SK-N-SH treated with all-trans-retinoic acid at 6 μM for 48 hours (cell line): ENCODE results near the gene WDR18.

Experiments used
- CSRNP3 ChIP-seq: fragments of 250-450 bp; sonication (Bioruptor Pico); IDR thresholded peaks from 2 replicates; pipeline ENCODE4 v1.5.1; 2021; ENCODE audit warnings: mild to moderate bottlenecking, moderate library complexity
- ZFP3 ChIP-seq: fragments of 250-450 bp; sonication (Bioruptor Pico); IDR thresholded peaks from 2 replicates; pipeline ENCODE4 v1.5.0; 2020; ENCODE audit warnings: mild to moderate bottlenecking, moderate library complexity
- ZFP30 ChIP-seq: fragments of 450-650 bp; formaldehyde crosslinking; IDR thresholded peaks from 2 replicates; pipeline ENCODE4 v1.5.0; 2022; ENCODE audit warnings: mild to moderate bottlenecking, moderate library complexity

GRCh38 chr19:988081-988480, 3.9 kb downstream of the WDR18 start:
- TF ChIP-seq CSRNP3: no peak
- no peak for TF ChIP-seq ZFP3 (CRISPR knock-in tag)
- TF ChIP-seq ZFP30 (CRISPR knock-in tag): no peak
